NAMALWA (cell line): ENCODE results near the gene MAP4K5.
A peak's percentile ranks its signal among the peaks of the same experiment; 100 is the strongest.

Experiments
- DNase-seq: peaks from one replicate; pipeline ENCODE4 v3.0.0-alpha.2; 2015; ENCODE audit warnings: low spot score

The MAP4K5 gene

DNA sequence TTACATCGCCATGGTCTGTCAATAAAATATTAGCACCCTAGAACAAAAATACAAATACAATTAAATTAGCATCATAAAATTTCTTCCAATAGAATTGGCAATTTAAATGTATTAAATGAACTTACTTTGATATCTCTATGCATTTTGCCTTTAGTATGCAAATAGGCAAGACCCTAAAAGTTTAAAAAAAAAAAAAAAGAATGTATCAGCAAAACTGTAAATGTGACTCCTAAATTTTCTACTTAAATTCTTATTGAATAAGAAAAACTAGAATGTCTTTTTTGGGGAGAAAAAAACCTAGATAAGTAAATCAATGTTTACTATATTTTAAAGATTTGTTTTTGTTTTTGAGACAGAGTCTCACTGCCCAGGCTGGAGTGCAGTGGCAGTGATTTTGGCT lies 56.2 kb downstream of the MAP4K5 start:
- DNase-seq, result no peak

GRCh38 chr14:50475460-50475859 lies 56.9 kb downstream of the MAP4K5 start:
- no peak for DNase-seq

DNA sequence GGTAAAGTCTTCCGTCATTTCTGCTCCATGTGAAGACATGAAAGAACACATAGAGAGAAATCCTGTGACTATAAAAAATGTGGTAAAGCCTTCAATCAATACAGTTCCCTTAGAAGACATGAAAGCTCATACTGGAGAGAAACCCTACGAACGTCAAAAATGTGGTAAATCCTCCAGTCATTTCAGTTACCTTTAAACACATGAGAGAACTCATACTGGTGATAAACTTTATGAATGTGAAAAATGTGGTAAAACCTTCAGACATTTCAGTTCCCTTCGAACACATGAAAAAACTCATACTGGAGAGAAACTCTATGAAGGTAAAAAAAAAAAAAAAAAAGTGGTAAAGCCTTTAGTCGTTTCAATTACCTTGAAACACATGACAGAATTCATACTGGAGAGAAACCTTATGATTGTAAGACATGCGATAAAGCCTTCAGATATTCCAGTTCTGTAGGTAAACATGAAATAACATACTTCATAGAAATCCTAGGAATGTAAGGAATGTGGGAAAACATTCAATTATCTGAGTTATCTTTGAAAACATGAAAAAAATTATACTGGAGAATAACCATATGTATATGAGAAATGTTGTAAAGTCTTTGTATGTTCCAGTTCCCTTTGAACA lies 60.4 kb downstream of the MAP4K5 start:
- DNase-seq, result no peak

DNA sequence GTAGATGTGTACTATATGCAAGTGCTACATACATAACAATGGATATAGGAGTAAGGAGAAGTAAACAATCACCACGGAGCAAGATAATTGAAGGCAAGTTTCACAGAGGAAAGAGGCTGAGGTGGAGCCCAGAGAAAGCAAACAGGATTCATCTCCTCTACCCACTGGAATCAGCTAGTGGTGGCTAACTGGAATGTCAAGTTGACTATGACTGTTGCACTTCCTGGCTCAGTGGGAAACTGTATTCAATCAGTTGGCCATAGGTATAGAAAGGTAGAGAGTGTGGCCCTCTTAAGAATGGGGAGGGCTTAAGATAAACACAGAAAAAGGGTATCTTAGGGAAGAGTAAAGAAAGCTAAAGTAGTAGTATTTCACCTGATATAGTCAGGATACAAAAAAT lies 62.4 kb downstream of the MAP4K5 start:
- DNase-seq, result no peak

GRCh38 chr14:50462111-50462510 lies 70.3 kb downstream of the MAP4K5 start:
- no peak for DNase-seq

- no peak for DNase-seq
These were observed 78.5 kb downstream of the MAP4K5 start for GRCh38 chr14:50453869-50454268.

- no peak for DNase-seq
These were observed 79.2 kb downstream of the MAP4K5 start for GRCh38 chr14:50452979-50453705.

GRCh38 chr14:50452296-50452695 lies 80.1 kb downstream of the MAP4K5 start:
- no peak for DNase-seq

- DNase-seq, result no peak
These were observed 80.5 kb downstream of the MAP4K5 start for GRCh38 chr14:50451854-50452253.

GRCh38 chr14:50447461-50447860 lies 84.9 kb downstream of the MAP4K5 start:
- no peak for DNase-seq

DNA sequence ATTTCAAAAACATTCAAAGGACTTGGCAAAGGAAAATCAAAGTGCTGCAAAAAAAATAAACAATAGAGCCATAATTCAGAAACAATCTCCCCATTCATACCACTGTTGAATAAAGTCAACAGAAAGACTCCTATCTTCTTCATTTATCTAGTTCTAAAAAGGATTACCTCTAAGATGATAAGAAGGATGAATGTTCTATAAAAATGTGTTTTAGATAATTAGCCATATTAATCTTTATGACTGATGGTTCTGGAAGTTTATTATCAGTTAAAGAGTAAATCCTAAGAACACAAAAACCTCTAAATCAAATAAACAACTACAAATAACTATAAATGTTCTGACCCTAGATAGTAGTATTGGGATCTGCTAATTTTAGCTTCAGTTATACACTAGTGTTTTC lies 97.8 kb downstream of the MAP4K5 start:
- DNase-seq, result no peak

- DNase-seq, result no peak
These were observed 100.2 kb downstream of the MAP4K5 start for GRCh38 chr14:50432131-50432530.

DNA sequence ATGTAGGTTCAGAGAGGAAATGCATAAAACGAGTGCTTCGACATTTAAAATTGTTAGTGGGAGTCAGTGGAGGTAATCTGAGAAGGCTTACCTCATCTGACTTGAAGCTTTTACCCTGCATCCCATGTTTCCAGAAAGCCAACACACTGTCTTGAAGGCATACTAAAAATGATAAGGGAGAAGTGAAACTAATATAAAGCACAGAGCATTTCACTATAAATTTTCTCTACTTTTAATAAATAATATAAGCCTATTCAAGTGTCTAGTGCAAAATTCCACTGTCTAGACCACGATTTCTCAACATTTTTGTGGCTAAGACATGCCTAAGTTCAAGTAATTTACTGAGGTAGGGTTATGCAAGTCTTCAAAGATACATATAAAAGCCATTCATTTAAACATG lies 106.6 kb downstream of the MAP4K5 start:
- no peak for DNase-seq

- DNase-seq, result no peak
These were observed 107.3 kb downstream of the MAP4K5 start for GRCh38 chr14:50425105-50425504.

- DNase-seq, result no peak
These were observed 108.8 kb downstream of the MAP4K5 start for GRCh38 chr14:50423529-50423928.

GRCh38 chr14:50421499-50421898 lies 110.9 kb downstream of the MAP4K5 start:
- DNase-seq, result no peak

GRCh38 chr14:50417853-50418252 lies 114.5 kb downstream of the MAP4K5 start:
- DNase-seq, result no peak

DNA sequence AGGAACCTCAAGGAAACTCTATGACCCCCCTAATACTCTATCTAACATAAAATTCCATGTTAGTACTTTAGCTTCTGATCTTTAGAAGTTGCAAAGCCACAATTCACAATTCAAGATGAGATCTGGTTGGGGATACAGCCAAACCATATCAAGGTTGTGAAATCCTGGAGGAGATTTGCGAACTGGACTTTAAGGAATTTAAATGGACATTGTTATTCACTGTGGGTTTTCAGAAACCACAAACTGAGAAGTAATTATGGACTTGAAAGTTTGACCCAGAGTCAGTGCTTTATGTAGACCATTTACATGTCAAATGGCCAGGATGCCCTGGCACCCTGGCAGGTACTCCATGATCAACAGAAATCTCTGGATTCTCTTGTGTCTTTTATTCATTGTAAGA lies 121.4 kb downstream of the MAP4K5 start:
- DNase-seq, result peak; percentile 26

GRCh38 chr14:50410071-50410470 lies 122.3 kb downstream of the MAP4K5 start:
- no peak for DNase-seq

DNA sequence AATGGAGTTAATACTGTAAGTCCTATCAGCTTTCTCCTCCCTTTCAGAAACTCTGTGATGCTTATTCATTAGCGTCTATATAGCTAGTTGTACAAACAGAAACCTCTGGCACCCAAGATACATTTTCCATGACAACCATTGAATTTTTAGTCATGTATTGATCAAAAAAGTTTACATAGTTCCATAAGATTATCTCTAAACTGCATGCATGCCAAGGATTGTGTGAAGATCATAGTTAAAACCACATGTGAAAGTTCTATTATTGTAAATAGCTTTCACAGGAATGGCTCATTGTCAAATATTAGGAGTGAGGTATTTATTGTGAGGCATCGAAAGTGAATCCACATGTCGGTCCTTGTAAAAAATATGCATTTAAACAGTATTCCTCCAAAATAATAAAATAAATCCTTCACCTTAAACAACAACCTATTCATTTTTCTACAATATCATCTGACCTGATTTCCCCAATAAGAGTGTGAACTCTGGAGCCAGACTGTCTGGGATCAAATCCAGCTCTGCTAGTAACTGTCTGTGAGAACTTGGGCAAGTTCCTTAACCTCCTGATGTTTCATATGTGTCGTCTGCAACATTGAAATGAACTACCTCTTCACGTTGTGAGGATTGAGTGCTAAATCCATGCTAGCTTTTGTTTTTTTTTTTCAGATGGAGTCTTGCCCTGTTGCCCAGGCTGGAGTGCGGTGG lies 125.1 kb downstream of the MAP4K5 start:
- DNase-seq, result no peak

DNA sequence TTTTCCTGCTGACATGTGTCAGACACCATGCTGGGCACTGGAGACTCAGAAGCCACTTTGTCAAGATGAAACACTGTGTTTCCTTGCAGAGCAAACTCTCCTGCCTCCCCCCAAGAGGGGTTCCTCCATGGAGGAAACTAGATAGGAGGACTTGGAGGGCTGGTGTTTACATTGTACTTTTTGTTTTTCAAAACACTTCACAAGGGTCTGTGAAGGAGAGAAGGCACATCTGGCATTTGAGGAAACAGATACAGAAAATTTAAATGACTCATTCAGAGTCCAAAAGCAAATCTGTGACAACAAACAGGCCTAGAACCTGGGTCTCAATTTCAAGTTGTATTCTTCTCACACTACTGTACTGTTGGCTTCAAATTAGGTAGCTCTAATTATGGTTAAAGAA lies 128.9 kb downstream of the MAP4K5 start:
- peak; percentile 66 for DNase-seq

DNA sequence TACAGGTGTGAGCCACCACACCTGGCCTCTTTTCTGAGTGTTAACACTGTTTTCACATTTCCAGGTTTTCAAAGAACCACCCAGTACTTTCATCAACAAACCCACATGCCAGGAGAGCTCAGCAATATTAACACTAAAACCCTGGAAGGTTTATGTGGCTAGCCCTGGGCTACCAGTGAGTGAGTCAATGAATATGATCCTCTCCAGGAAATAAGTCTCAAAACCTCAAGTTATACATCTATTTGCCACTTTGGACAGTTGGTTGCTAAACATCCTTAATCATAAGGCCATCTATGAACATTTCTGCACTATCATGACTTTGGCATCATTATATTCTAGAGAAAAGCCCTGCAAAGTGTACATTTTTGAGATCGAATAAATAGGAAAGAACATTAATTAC lies 129.4 kb downstream of the MAP4K5 start:
- no peak for DNase-seq

DNA sequence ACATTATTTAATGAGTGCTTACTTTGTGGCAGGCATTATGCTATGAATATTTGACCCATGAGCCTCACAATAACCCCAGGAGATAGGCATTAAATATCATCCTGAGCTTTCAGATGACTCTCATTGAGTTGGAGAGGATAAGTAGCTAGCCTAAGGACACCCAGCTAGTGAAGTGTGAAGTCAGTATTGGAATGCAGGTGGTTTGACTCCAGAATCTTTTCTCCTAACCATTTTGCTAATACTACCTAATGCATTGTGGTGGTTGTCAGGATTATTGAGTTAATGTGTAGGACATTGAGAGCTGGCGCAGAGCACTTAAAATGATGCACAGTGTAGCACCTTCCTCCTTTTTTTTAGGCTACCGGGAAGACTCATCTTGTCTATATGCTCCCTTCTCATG lies 131.9 kb downstream of the MAP4K5 start:
- no peak for DNase-seq
